GM19099 (cell line): ENCODE measurements around the gene LARP4B.

ENCODE experiments used
- POLR2A ChIP-seq: IDR thresholded peaks from 3 replicates; pipeline ENCODE4 v1.6.1; 2011; ENCODE audit warnings: low read depth; ENCODE audit not compliant: insufficient read length; ENCODE audit errors: extremely low read depth

Gene LARP4B

DNA sequence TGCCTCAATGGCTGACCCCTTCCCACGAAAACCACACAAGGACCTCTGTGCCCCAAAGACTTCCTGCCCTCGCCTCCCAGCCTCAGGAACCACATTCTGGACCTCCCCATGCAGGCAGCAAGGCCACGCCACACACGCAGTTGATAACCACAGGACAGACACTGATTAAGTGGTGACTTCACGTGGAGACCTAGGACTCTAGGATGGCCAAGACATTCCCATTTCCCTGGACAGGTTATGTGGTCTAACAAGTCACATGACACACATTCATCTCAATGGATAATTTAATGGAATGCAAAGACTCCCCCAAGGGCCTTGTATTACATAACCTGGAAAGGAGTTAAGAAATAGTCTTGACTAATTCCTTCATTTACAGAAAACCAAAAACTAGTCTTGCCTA is 110.2 kb downstream of the LARP4B start:
- no peak for TF ChIP-seq POLR2A

DNA sequence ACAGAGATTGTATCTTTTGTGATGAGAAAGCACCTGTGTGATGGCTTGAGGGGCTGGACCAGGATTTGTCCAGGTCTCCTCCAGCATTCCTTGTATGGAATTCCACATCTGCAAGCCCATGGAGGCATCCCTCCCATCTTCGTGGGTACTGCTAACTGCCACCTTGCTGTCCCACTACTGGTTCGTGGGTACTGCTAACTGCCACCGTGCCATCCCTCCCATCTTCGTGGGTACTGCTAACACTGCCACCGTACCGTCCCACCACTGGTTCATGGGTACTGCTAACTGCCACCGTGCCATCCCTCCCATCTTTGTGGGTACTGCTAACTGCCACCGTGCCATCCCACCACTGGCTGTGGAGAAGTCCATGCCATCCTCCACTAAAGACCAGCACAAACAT is 111.7 kb downstream of the LARP4B start:
- TF ChIP-seq POLR2A: no peak

DNA sequence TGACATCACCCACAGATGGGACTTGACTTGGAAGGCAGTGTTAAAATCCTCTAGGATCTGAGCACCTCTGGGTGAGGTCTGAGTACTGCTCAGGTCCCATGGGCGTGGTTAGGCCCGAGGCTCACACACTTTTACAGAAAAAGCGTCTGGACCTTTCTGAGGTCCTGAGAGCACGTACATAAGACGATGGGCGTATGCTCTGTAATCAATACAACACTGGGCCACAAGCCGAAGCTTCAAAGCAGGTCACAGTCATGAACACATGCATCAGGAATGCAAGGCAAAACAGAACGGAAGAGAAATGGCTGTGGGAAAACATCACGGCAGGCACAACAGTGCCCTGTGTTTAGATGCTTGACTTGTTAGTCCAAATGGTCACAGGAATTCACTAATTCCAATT is 112.2 kb downstream of the LARP4B start:
- no peak for TF ChIP-seq POLR2A

DNA sequence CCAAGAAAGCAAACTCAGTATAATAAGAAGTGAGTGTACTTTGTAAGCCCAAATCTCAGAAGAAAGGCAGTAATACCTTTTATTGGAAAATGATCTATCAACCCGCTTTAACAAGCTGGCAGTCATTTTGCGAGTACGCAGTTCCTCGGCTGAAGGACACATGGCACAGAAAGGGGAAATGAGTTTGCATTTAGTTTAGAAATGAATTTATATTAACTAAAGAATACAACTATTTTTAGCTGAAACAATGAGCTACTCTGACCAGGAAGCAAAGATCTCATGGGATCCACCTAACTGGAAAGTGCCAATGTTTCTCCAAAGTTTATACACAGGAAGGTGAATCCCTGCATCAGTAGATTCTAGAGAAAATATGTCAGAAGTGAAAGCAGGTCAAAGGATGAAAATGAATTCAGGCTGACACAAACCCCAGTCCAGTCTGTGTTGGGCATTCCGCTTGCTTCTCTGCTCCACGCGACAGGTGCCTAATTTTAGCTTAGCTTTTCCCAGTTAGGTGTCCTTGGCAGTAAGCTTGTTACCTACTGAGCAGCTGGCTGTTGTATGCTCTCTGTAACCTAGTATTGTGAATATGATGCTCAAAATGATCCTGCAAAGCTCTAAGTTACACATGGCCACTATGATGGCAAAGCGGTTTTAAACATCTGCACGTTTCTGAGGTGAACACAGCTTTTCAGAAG is 112.8 kb downstream of the LARP4B start:
- no peak for TF ChIP-seq POLR2A

DNA sequence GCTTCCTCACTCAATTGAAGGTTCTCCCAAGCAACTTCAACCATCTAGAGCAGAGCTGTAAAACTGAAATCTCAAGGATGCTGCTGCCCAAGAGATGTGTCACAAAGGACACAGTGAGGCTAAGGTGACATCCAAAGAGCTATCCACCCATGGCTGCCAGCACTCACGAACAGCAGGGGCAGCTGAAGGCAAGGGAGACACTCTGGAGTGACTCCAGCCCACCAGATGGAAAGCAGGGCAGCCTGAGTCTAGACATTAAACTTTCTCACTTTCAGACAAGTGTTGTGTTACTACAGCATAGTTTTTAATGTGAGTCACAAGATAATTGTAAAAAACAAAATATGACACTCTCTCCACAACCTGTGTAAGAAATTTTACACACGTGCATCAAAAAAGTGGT is 113.5 kb downstream of the LARP4B start:
- TF ChIP-seq POLR2A: no peak

DNA sequence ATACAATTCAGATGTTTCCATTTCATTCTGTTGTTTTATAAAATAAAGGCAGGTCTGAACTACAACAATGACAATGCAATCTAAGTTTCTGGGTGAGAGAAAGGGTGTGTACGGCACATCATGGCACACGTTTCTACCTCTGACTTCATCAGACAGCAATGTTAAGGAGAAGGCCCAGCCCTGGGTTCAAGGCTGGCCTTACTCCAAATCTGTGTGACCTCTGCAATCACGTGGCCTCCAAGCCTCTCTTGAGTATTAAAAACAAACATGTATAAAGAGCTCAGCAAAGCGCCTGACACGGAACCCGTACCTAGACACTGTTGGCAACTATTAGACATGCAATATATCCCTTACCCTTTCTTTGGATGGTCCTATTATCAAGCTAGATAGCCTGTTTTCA is 114.1 kb downstream of the LARP4B start:
- no peak for TF ChIP-seq POLR2A

DNA sequence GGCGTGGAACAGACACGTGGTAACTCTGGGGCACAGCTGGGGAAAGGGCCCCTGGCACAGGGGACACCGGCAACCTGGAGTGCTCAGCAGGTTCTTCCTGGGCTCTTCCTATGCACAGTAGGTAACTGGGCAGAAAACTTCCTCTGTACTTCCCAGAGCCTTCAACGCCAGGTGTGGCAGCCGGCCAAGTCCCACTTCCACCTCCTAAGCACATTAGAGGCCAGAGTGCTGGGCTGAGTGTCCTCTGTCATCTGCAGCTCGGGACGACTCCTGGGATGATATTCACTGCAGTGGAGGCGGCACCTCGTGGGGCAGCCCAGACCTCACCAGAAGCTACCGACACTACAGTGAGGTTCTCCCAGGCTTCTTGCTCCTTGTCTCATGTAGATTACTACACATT is 114.5 kb downstream of the LARP4B start:
- TF ChIP-seq POLR2A: no peak

DNA sequence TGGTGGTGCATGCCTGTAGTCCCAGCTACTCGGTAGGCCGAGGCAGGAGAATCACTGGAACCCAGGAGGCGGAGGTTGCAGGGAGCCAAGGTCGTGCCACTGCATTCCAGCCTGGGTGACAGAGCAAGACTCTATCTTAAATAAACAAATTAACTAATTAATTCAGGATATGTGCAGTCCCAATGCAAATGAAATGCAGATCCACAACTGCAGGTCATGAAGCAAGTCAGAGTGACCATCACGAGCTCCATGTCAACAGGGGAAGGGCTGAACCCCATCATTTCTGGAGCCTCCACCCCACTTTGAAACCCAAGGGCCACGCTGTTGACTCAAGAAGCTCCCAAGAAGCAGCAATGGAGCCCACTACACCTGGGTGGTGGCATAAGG is 115.4 kb downstream of the LARP4B start:
- TF ChIP-seq POLR2A: no peak

DNA sequence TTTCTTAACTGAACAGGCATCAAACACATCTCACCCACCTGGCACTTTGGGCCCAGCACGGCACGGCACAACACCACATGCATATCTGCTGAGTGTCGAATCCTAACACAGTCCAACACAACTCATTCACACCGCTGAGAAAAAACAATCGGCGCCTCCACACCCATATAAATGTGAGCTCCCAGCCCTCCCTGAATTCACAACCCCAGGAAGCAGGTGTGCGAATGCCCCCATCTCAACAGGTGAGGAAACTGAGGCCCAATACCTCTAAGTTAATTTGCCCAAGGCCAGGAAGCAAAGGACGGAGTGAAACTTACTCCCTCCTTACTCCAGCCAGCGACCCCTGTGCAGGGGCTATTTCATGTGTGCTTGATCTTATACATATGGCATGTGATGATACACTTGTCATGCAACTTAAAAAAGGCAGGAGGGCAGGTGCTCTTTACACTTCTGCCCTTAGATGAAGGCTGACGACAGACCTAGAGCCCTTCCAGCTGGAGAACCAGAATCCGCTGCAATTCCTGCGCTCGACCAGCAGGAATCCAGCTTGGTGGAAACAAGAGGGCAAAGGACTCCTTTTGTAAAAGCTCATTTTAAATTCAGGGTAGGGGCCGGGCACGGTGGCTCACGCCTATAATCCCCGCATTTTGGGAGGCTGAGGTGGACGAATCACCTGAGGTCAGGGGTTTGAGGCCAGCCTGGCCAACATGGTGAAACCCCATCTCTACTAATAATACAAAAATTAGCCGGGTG is 116.0 kb downstream of the LARP4B start:
- no peak for TF ChIP-seq POLR2A

DNA sequence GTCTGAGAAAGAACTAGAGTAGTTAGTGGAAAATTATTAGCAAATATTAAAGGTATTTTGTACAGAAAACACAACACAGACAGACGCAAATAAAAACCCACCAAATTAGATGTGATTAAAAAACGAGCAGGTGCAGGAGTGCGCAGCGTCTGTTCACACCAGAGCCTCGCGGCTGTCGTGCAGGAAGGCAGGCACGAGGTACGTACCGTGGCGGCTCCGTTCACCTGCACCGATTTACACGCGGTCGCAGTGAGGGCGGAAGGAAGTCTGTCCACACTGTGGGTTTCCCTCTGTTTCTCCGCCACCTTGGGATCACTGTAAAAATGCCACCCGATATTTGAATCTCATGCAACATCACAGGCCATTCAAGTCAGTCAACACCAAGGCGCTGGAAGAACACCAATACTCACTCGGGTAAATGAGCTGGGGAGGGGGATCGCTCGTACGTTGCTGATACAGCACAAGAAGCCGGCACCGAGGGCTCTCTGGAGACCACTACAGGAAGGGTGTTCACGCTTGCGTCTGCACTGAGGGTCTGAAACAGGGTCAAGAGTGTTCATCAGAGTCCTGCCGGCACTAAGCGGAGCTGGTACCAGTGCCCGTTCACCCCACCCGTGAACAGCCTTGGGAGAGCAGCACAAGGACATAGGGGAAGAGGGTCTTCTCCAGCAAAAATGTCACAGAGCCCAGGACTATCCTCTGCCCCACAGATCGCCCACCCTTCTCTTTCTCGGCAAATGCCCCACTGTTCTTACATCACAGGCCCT is 116.8 kb downstream of the LARP4B start:
- TF ChIP-seq POLR2A: no peak

DNA sequence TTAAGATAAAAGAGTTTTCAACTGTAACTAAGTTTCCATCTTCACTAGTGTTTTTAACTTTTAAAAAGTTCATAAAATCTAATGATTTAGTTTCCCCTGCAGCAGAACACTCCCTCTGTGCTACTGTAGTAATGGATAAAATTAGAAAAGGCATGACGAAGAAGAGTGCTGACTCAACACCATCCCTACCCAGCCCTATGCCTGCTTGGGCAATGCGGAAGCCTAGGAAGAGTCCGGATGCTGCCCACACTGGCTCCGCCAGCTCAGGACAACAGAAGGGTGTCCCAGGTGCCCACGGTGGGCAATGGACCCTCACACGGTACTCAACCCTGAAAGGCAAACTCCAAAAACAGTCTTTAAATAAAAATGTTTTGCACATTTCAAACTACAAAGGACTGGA is 118.2 kb downstream of the LARP4B start:
- TF ChIP-seq POLR2A: no peak

DNA sequence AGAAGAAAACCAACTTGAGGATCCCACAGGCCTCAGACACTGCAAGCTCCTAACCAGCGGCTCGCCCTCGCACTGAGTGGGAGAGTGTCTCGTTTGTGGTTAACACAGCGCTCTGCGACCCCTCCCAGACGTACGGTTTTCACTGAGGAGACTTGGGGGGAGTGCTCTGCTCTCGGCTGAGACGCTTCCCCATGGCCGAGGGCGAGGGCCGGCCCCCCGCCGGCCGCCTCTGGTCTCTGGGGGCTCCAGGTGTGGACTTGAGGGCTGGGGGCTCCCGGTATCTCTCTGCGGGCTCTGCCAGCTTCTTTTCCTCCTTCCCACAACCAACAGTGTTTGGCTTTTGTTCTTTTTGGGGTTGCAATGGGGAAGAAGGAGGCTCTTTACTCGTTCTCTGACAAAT is 118.7 kb downstream of the LARP4B start:
- no peak for TF ChIP-seq POLR2A

DNA sequence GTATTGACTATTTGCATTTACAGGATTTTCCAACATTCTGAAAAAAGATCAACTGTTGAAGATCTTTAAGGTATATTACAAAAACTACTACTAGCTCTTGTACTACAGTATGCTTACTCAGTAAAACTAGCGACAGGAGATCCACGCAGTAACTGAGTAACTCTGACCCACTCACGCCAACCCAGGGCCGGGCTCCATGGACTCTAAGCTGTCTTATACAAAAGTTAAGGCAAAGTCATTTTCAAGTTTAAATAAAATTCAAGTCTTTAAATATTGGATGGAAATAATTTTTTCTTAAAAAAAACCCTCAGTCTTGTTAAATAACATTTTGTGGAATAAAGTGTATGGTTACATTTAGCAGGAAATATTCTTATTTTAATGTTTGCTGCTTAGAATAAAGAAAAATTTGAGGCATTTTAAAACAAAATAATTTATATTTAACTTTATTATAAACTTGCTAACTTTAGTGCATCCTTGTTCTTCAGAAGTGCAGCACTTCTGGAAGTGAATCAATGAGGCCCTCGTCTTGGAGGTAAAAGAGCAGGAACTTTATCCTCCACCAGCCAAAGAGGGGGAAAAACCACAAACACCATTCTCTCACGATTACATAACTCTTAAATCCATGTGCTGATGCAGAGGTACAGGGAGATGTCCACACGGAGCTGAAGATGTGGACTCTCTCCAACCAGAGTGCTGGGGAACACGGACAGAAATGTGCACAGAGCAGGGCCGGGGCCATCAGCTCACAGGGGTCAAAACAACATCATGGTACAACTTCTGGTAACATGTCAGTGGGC is 119.9 kb downstream of the LARP4B start:
- TF ChIP-seq POLR2A: no peak

DNA sequence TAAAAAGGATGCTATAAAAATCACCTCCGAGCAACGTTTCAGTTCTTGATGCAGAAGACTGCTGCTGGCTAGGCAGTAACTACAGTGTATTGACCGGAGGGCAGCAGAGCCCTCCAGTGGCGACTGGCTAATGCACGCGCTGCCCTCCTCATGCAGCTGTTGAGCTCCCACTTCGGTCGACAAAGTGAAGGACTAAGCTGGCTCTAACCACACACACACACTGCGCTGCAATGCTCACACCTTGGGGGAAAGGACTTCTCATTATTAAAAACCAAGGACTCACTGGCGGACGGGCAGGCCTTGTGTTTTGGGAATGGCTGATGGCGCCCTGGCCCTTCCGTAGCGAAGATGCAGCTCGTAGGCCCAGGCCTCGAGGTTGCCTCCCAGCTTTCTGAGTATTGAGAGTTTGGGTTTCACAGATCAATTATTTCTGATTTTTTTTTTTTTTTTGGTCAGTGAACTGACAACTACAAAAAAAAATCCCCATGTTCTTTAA is 121.1 kb downstream of the LARP4B start:
- no peak for TF ChIP-seq POLR2A
